Natural killer cell (primary cell): ENCODE data around the gene ATP2B2. TPM values are rescaled to one million over a fixed set of nuclear protein-coding genes. Genes with fewer than 3 reads are reported as not detected.

ENCODE experiments used
- ATAC-seq, 3 donors: fragments of 150-1000 bp in 2 of 3; fragments of 200-7000 bp in 1 of 3; cut with Tn5 transposase; 1 replicate in 1 of 3; 2 replicates in 2 of 3; pipeline ENCODE4 v1.10.0; 2021; ENCODE audit warnings: mild to moderate bottlenecking in 2 of 3, moderate library complexity in 2 of 3
- DNase-seq, 2 donors: peaks; one replicate each; pipeline versions ENCODE4 v3.0.0 to v3.0.0-alpha.2; 2013 to 2021; ENCODE audit warnings: mixed read lengths in 1 of 2
- H3K27ac ChIP-seq: one replicate; pipeline ENCODE4 v1.5.1; 2013; ENCODE audit warnings: mild to moderate bottlenecking, low read length
- H3K27me3 ChIP-seq: one replicate; pipeline ENCODE4 v1.6.1; 2013; ENCODE audit warnings: low read length; ENCODE audit not compliant: control insufficient read depth, insufficient read depth
- H3K36me3 ChIP-seq: one replicate; pipeline ENCODE4 v1.6.1; 2013; ENCODE audit warnings: low read length; ENCODE audit not compliant: control insufficient read depth, insufficient read depth
- H3K4me1 ChIP-seq: one replicate; pipeline ENCODE4 v1.6.1; 2013; ENCODE audit warnings: low read length; ENCODE audit not compliant: control insufficient read depth, insufficient read depth
- H3K4me3 ChIP-seq: one replicate; pipeline ENCODE4 v1.5.1; 2013; ENCODE audit warnings: low read length
- H3K9me3 ChIP-seq: one replicate; pipeline ENCODE4 v1.6.1; 2013; ENCODE audit warnings: low read length; ENCODE audit not compliant: control insufficient read depth, insufficient read depth
- H3K27ac Mint-ChIP-seq, 2 donors: one replicate each; pipeline ENCODE4 v1.8.0; 2022; ENCODE audit warnings: mild to moderate bottlenecking in 2 of 2, mixed read lengths in 2 of 2, moderate library complexity in 1 of 2
- H3K27me3 Mint-ChIP-seq, 2 donors: one replicate each; pipeline ENCODE4 v1.8.0; 2022; ENCODE audit warnings: low read depth in 2 of 2, mixed read lengths in 2 of 2
- H3K36me3 Mint-ChIP-seq: one replicate; pipeline ENCODE4 v1.8.0; 2022; ENCODE audit warnings: mixed read lengths
- H3K4me1 Mint-ChIP-seq, 2 donors: one replicate each; pipeline ENCODE4 v1.8.0; 2022; ENCODE audit warnings: mixed read lengths in 2 of 2
- H3K4me3 Mint-ChIP-seq: one replicate; pipeline ENCODE4 v1.8.0; 2022; ENCODE audit warnings: mild to moderate bottlenecking, moderate library complexity, mixed read lengths
- H3K9me3 Mint-ChIP-seq, 2 donors: one replicate each; pipeline ENCODE4 v1.8.0; 2022; ENCODE audit warnings: mixed read lengths in 2 of 2
- CTCF ChIP-seq: fragments of 200-600 bp; IDR thresholded peaks from one replicate; pipeline ENCODE4 v1.8.0; 2022; ENCODE audit warnings: antibody characterized with exemption
- WGBS: methylation state at CpG from one replicate; pipeline ENCODE4 v1.1.7; 2013; ENCODE audit warnings: missing lambda C conversion rate; ENCODE audit not compliant: insufficient coverage; 5-methylcytosine and 5-hydroxymethylcytosine counted together
- intact Hi-C: fragments of 100-400 bp; cut with micrococcal nuclease; formaldehyde crosslinking; loops from one replicate; pipeline ENCODE4 v1.14.2; 2022
- total RNA-seq, 4 donors: library from RNA; stranded (reverse); fragments of 120-200 nt in 1 of 4; gene quantifications; one replicate each; pipeline versions ENCODE4 v1.2.3 to v1.2.4, GENCODE V29; 2013 to 2022

The ATP2B2 gene
- total RNA-seq, 3 donors from 2014 or later (not counting 1 experiment from before 2014, with no cell fraction given) = not detected

DNA sequence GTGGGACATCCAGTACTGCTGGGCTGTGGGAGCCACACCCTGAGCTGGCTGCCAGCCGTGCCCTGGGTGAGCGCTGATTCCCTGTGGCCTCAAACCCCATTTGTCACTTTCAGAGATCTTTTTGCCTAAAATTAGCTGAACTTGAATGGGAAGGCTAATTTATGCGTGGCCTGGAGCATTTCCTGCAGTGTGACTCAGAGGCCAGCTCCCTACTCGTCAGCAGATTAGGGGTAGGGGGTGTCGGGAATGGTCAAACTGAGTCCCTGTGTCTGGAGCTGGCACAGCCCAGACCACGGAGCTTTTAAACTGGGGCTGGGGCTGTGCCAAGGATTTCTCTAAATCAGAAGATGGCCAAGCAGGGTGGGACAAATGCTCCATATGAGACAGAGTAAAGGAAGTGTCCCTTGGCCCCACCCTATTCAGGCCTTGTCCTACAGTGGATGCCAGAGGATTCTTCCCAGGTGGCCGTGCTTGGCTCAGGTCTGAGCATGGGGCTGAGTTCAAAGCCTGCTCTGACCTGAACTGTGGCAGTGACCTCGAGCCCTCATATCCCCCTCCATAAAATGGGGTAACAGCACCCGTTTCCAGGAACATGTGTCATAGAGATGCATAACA lies 59.7 kb downstream of the ATP2B2 start:
- no peak for ATAC-seq
- WGBS = 68% methylated on average over 9 of the region's 9 CpGs
- Histone ChIP-seq H3K9me3 (no peaks in the 10 kb centered on the region), H3K27ac (no peak overlapping the region), H3K36me3 (no peaks in the 10 kb centered on the region), H3K4me1 (no peaks in the 10 kb centered on the region), H3K4me3 (no peak overlapping the region), H3K27me3 (no peaks in the 10 kb centered on the region)
- no peak for DNase-seq
- Mint-ChIP-seq H3K27ac (no peak overlapping the region), H3K36me3 (no peaks in the 10 kb centered on the region), H3K4me1 (peaks cover 0 to 5% of the 10 kb centered on the region in 2 donors), H3K4me3 (no peak overlapping the region), H3K9me3 (no peaks in the 10 kb centered on the region), H3K27me3 (peaks cover 7 to 8% of the 10 kb centered on the region in 2 donors)
- no peak for TF ChIP-seq CTCF
- intact Hi-C loops = no loop called here

DNA sequence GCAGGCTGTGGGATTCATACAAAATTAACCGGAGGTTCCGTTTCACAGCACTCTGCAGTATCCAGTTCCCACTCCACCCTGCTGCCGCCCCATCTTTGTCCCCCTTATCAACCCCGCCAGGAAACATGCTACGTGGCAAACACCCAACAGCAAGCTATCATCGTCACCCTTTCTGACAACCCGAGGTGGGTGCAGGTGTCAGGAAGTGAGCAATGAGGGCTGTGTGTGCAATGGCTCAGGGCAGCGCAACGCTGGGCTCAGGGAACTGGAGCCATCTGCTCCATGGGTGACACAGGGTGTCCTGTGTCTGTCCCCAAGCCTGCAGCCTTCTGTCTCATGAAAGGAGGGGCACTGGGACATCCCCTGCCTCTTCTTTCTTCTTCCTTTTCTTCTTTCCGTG lies 60.9 kb downstream of the ATP2B2 start:
- Mint-ChIP-seq H3K27ac (no peak overlapping the region), H3K36me3 (no peaks in the 10 kb centered on the region), H3K4me1 (peaks cover 0 to 5% of the 10 kb centered on the region in 2 donors), H3K9me3 (no peaks in the 10 kb centered on the region), H3K4me3 (no peak overlapping the region), H3K27me3 (peaks cover 7 to 8% of the 10 kb centered on the region in 2 donors)
- ATAC-seq = no peak
- intact Hi-C loops = no loop called here
- DNase-seq = no peak
- H3K27me3 ChIP-seq = no peaks in the 10 kb centered on the region
- no peak overlapping the region for H3K27ac ChIP-seq
- H3K4me1 ChIP-seq = no peaks in the 10 kb centered on the region
- no peak for TF ChIP-seq CTCF
- 58% methylated on average over 10 of the region's 10 CpGs for whole genome bisulfite sequencing
- no peak overlapping the region for H3K4me3 ChIP-seq
- H3K9me3 ChIP-seq = no peaks in the 10 kb centered on the region
- no peaks in the 10 kb centered on the region for H3K36me3 ChIP-seq

GRCh38 chr3:10444110-10444429 lies 61.3 kb downstream of the ATP2B2 start:
- Mint-ChIP-seq H3K36me3 (no peaks in the 10 kb centered on the region), H3K27ac (no peak overlapping the region), H3K9me3 (no peaks in the 10 kb centered on the region), H3K4me1 (peaks cover 0 to 5% of the 10 kb centered on the region in 2 donors), H3K4me3 (no peak overlapping the region), H3K27me3 (peaks cover 7 to 8% of the 10 kb centered on the region in 2 donors)
- WGBS = 87% methylated on average over 10 of the region's 10 CpGs
- DNase-seq (no peak), ATAC-seq (no peak)
- no peak overlapping the region for H3K27ac ChIP-seq
- no peak overlapping the region for H3K4me3 ChIP-seq
- H3K9me3 ChIP-seq = no peaks in the 10 kb centered on the region
- no peaks in the 10 kb centered on the region for H3K27me3 ChIP-seq
- no peaks in the 10 kb centered on the region for H3K36me3 ChIP-seq
- no peaks in the 10 kb centered on the region for H3K4me1 ChIP-seq
- TF ChIP-seq CTCF = no peak
- intact Hi-C loops = no loop called here
